GM23248 (cell line): Measurements from ENCODE around the gene TMEM235. TPM values are rescaled to one million over a fixed set of nuclear protein-coding genes. Genes with fewer than 3 reads are reported as not detected.

Experiments used
- DNase-seq: peaks from one replicate; pipeline ENCODE4 v3.0.0-alpha.2; 2015
- H2AFZ ChIP-seq: fragments of 200-600 bp; sonication (generic); 2 replicates; pipeline ENCODE4 v1.6.1; 2016; ENCODE audit warnings: antibody characterized with exemption
- H3F3A ChIP-seq: fragments of 200-600 bp; sonication (generic); 2 replicates; pipeline ENCODE4 v1.6.1; 2016; ENCODE audit warnings: mild to moderate bottlenecking, antibody characterized with exemption, mixed run types; ENCODE audit not compliant: insufficient read depth
- H3K27ac ChIP-seq: fragments of 200-600 bp; sonication (generic); 2 replicates; pipeline ENCODE4 v1.5.1; 2016; ENCODE audit warnings: mild to moderate bottlenecking
- H3K27me3 ChIP-seq: fragments of 200-600 bp; sonication (generic); replicated peaks from 2 replicates; pipeline ENCODE4 v1.6.1; 2016; ENCODE audit warnings: mild to moderate bottlenecking; ENCODE audit not compliant: insufficient read depth
- H3K36me3 ChIP-seq: fragments of 200-600 bp; sonication (generic); 2 replicates; pipeline ENCODE4 v1.6.1; 2016; ENCODE audit warnings: low read depth, mild to moderate bottlenecking
- H3K4me1 ChIP-seq: fragments of 200-600 bp; sonication (generic); 2 replicates; pipeline ENCODE4 v1.6.1; 2016; ENCODE audit warnings: mild to moderate bottlenecking; ENCODE audit not compliant: insufficient read depth
- H3K4me2 ChIP-seq: fragments of 200-600 bp; sonication (generic); one replicate; pipeline ENCODE4 v1.6.1; 2016; ENCODE audit warnings: mild to moderate bottlenecking; ENCODE audit not compliant: unreplicated experiment
- H3K4me3 ChIP-seq: fragments of 200-600 bp; sonication (generic); 2 replicates; pipeline ENCODE4 v1.5.1; 2016; ENCODE audit warnings: mild to moderate bottlenecking
- H3K79me2 ChIP-seq: fragments of 200-600 bp; sonication (generic); 2 replicates; pipeline ENCODE4 v1.6.1; 2016; ENCODE audit warnings: mild to moderate bottlenecking; ENCODE audit not compliant: insufficient read depth
- H3K9ac ChIP-seq: fragments of 200-600 bp; sonication (generic); 2 replicates; pipeline ENCODE4 v1.6.1; 2016; ENCODE audit warnings: mild to moderate bottlenecking
- H3K9me2 ChIP-seq: fragments of 200-600 bp; sonication (generic); 2 replicates; pipeline ENCODE4 v1.6.1; 2016; ENCODE audit warnings: mixed run types, mild to moderate bottlenecking, moderate library complexity; ENCODE audit not compliant: insufficient read depth
- H3K9me3 ChIP-seq: fragments of 200-600 bp; sonication (generic); one replicate; pipeline ENCODE4 v1.6.1; 2017; ENCODE audit warnings: low read depth
- H4K20me1 ChIP-seq: fragments of 200-600 bp; sonication (generic); 2 replicates; pipeline ENCODE4 v1.6.0; 2016; ENCODE audit not compliant: insufficient read depth
- EZH2 ChIP-seq: fragments of 200-600 bp; sonication (generic); IDR thresholded peaks from 2 replicates; pipeline ENCODE4 v1.6.1; 2018; ENCODE audit warnings: antibody characterized with exemption, mild to moderate bottlenecking; ENCODE audit not compliant: insufficient read depth, poor library complexity, severe bottlenecking
- EZH2phosphoT487 ChIP-seq: fragments of 200-600 bp; sonication (generic); IDR thresholded peaks from 2 replicates; pipeline ENCODE4 v1.6.1; 2018; ENCODE audit warnings: antibody characterized with exemption, moderate library complexity, mild to moderate bottlenecking, low read depth; ENCODE audit not compliant: insufficient read depth
- WGBS, 2 experiments: methylation state at CpG; one replicate each; pipeline ENCODE4 v1.1.6; 2015 to 2017; ENCODE audit warnings: low lambda C conversion rate in 2 of 2, low coverage in 1 of 2; ENCODE audit errors: missing lambda C conversion rate in 2 of 2; 5-methylcytosine and 5-hydroxymethylcytosine counted together
- in situ Hi-C: fragments of 300-500 bp; cut with MboI; formaldehyde crosslinking; loops from 2 replicates; pipeline ENCODE4 v1.15.0; 2020
- polyA plus RNA-seq: library from polyadenylated mRNA; unstranded; fragments of >200 nt; fragmentation: Nextera tagmentation; extraction: Ambion mirVana; gene quantifications from 2 replicates; pipeline ENCODE4 v1.2.1, GENCODE V29; 2016
- small RNA-seq: library from RNA; depleted of rRNA; stranded (forward); fragments of <200 nt; gene quantifications from one replicate; pipeline ENCODE3, GENCODE V24; 2014; ENCODE audit warnings: low read depth, low replicate concordance
- total RNA-seq: library from RNA; depleted of rRNA; stranded (reverse); fragments of >200 nt; shearing (Covaris generic); gene quantifications from 2 replicates; pipeline ENCODE4 v1.2.3, GENCODE V29; 2014; rRNA removed

Gene TMEM235
- total and polyA plus RNA-seq, 2 experiments from 2014 or later: not detected

- 73 to 74% methylated on average over 17 of the region's 17 CpGs for WGBS, 2 experiments
- TF ChIP-seq EZH2phosphoT487 (no peak), EZH2 (no peak)
- in situ Hi-C loops: loop anchor here (10.0 kb wide), 1 partner anchor 143 kb away; no protein-coding TSS in a partner anchor
- Histone ChIP-seq H2AFZ (no peak overlapping the region), H3K4me2 (no peak overlapping the region), H3K27ac (no peak overlapping the region), H3K9me2 (no peaks in the 10 kb centered on the region), H3K27me3 (no peaks in the 10 kb centered on the region), H4K20me1 (no peaks in the 10 kb centered on the region), H3K4me1 (no peaks in the 10 kb centered on the region; the same call in 1 of the 2 replicates), H3K9ac (no peak overlapping the region), H3K36me3 (no peaks in the 10 kb centered on the region), H3K4me3 (no peak overlapping the region), H3F3A (no peaks in the 10 kb centered on the region), H3K9me3 (no peaks in the 10 kb centered on the region), H3K79me2 (no peaks in the 10 kb centered on the region)
- DNase-seq: no peak
Measured at GRCh38 chr17:78281249-78281845, 49.9 kb downstream of the TMEM235 start.

DNA sequence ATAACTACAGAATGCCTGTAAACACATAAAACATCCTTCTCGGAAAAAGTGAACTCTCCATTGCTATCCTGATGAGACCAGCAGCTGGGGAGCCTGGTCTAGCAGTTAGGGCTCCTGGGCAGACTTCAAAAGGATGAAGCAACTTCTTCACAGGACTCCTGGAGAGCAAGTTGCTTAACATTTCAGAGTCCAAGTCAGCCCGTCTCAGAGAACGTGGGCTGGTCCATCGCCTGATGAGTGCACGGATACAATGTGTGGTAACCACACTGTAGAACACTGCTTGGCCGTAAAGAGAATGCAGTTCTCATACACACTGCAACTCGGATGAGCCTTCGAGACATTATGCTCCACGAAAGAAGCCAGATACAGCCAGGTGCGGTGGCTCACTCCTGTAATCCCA is 52.7 kb downstream of the TMEM235 start:
- Histone ChIP-seq H3K9me3 (no peaks in the 10 kb centered on the region), H2AFZ (no peak overlapping the region), H3K4me3 (no peak overlapping the region), H3F3A (no peaks in the 10 kb centered on the region), H3K79me2 (no peaks in the 10 kb centered on the region), H3K27me3 (no peaks in the 10 kb centered on the region), H3K4me2 (no peak overlapping the region), H3K27ac (no peak overlapping the region), H3K36me3 (no peaks in the 10 kb centered on the region), H3K4me1 (no peaks in the 10 kb centered on the region; the same call in 1 of the 2 replicates), H3K9ac (no peak overlapping the region), H3K9me2 (no peaks in the 10 kb centered on the region), H4K20me1 (no peaks in the 10 kb centered on the region)
- TF ChIP-seq EZH2 (no peak), EZH2phosphoT487 (no peak)
- WGBS, 2 experiments: 64 to 66% methylated on average over 10 of the region's 10 CpGs
- DNase-seq: peak; percentile 65
- in situ Hi-C loops: loop anchor here (10.0 kb wide), 1 partner anchor 141 kb away; no protein-coding TSS in a partner anchor

DNA sequence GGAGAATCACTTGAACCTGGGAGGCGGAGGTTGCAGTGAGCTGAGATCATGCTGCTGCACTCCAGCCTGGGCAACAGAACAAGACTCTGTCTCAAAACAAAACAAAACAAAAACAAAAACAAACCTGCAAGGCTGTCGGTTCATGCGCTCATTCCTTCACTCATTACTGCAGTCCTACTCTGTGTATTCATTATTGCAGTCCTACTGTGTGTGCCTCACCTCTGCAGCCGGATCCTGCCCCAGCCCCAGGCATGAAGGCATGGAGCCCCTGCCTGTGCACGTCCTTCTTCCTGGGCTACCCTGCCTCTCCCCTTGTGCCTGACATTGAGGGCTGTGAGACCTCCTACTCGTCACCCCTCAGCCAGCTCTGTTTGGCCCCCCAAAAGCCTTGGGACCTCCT is 57.6 kb downstream of the TMEM235 start:
- no peak overlapping the region for H3K4me2 ChIP-seq
- 82 to 84% methylated on average over 6 of the region's 6 CpGs for WGBS, 2 experiments
- no peaks in the 10 kb centered on the region for H3K79me2 ChIP-seq
- H3K27me3 ChIP-seq: no peaks in the 10 kb centered on the region
- no peak overlapping the region for H2AFZ ChIP-seq
- no peaks in the 10 kb centered on the region for H3F3A ChIP-seq
- no peak overlapping the region for H3K27ac ChIP-seq
- in situ Hi-C loops: loop anchor here (10.0 kb wide), 1 partner anchor 136 kb away; no protein-coding TSS in a partner anchor
- TF ChIP-seq EZH2 (no peak), EZH2phosphoT487 (no peak)
- H3K9me2 ChIP-seq: no peaks in the 10 kb centered on the region
- no peaks in the 10 kb centered on the region for H3K36me3 ChIP-seq
- H3K4me3 ChIP-seq: no peak overlapping the region
- DNase-seq: no peak
- no peaks in the 10 kb centered on the region; the same call in 1 of the 2 replicates for H3K4me1 ChIP-seq
- no peaks in the 10 kb centered on the region for H3K9me3 ChIP-seq
- H4K20me1 ChIP-seq: no peaks in the 10 kb centered on the region
- H3K9ac ChIP-seq: no peak overlapping the region

GRCh38 chr17:78289802-78290363 is 58.5 kb downstream of the TMEM235 start:
- Histone ChIP-seq H3K9me2 (no peaks in the 10 kb centered on the region), H3F3A (no peaks in the 10 kb centered on the region), H3K4me1 (no peaks in the 10 kb centered on the region), H3K27ac (no peak overlapping the region), H3K4me2 (no peak overlapping the region), H3K9ac (no peak overlapping the region), H3K27me3 (no peaks in the 10 kb centered on the region), H3K36me3 (no peaks in the 10 kb centered on the region), H3K79me2 (no peaks in the 10 kb centered on the region), H3K9me3 (no peaks in the 10 kb centered on the region), H4K20me1 (no peaks in the 10 kb centered on the region), H3K4me3 (no peak overlapping the region), H2AFZ (no peak overlapping the region)
- in situ Hi-C loops: loop anchor here (10.0 kb wide), 1 partner anchor 135 kb away; no protein-coding TSS in a partner anchor
- DNase-seq: peak; percentile 91
- TF ChIP-seq EZH2 (no peak), EZH2phosphoT487 (no peak)
- WGBS, 2 experiments: 17 to 21% methylated on average over 15 of the region's 15 CpGs

Small RNA genes lying within 50 kb of the gene (small RNA-seq; reads per million reads assigned to genes)
- not detected for gene AC087645.1

Other genes with a start within 250 kb of the TMEM235 start
- not detected in 2 replicates for gene TMC6, start 102.9 kb upstream of the TMEM235 start, total RNA-seq
- 0.20 TPM in 1 of 2 replicates, not detected in the other for gene TMC6, start 102.9 kb upstream of the TMEM235 start, polyA plus RNA-seq
- gene TMC8, start 100.9 kb upstream of the TMEM235 start, total RNA-seq: not detected in 2 replicates
- 0.09 TPM in 1 of 2 replicates, not detected in the other for gene TMC8, start 100.9 kb upstream of the TMEM235 start, polyA plus RNA-seq
- gene C17orf99, start 85.2 kb upstream of the TMEM235 start, total RNA-seq: not detected in 2 replicates
- gene C17orf99, start 85.2 kb upstream of the TMEM235 start, polyA plus RNA-seq: not detected in 2 replicates
- 6.2 and 15.4 TPM in 2 replicates for gene SYNGR2, start 63.0 kb upstream of the TMEM235 start, total RNA-seq
- 19.3 and 19.9 TPM in 2 replicates for gene SYNGR2, start 63.0 kb upstream of the TMEM235 start, polyA plus RNA-seq
- gene TK1, start 44.6 kb upstream of the TMEM235 start, total RNA-seq: 58.6 and 84.5 TPM in 2 replicates
- gene TK1, start 44.6 kb upstream of the TMEM235 start, polyA plus RNA-seq: 79.4 and 83.5 TPM in 2 replicates
- 20.4 and 22.9 TPM in 2 replicates for gene AFMID, start 44.3 kb upstream of the TMEM235 start, total RNA-seq
- gene AFMID, start 44.3 kb upstream of the TMEM235 start, polyA plus RNA-seq: 22.2 and 24.1 TPM in 2 replicates
- 30.9 and 32.5 TPM in 2 replicates for gene BIRC5, start 17.4 kb upstream of the TMEM235 start, total RNA-seq
- 42.3 and 44.4 TPM in 2 replicates for gene BIRC5, start 17.4 kb upstream of the TMEM235 start, polyA plus RNA-seq
- gene SOCS3, start 128.4 kb downstream of the TMEM235 start, total RNA-seq: 47.8 and 50.6 TPM in 2 replicates
- 31.2 and 31.5 TPM in 2 replicates for gene SOCS3, start 128.4 kb downstream of the TMEM235 start, polyA plus RNA-seq
- 31.4 and 32.5 TPM in 2 replicates for gene PGS1, start 147.0 kb downstream of the TMEM235 start, total RNA-seq
- gene PGS1, start 147.0 kb downstream of the TMEM235 start, polyA plus RNA-seq: 28.6 and 30.2 TPM in 2 replicates